B cell (primary cell): ENCODE measurements around the gene CFAP161. TPM values are rescaled to one million over a fixed set of nuclear protein-coding genes. Genes with fewer than 3 reads are reported as not detected.

Experiments
- ATAC-seq: fragments of 200-7000 bp; cut with Tn5 transposase; one replicate; pipeline ENCODE4 v1.10.0; 2021; ENCODE audit warnings: low read depth, mild to moderate bottlenecking, moderate number of reproducible peaks, moderate library complexity
- CTCF ChIA-PET: fragments of 350-600 bp; sonication (Branson Sonifier 250); formaldehyde crosslinking; loops from one replicate; lab custom pipeline; 2021; ENCODE audit warnings: antibody characterized with exemption, inconsistent platforms; lab: Charles Lee
- POLR2A ChIA-PET: fragments of 350-600 bp; sonication (Branson Sonifier 250); formaldehyde crosslinking; loops from one replicate; lab custom pipeline; 2021; ENCODE audit warnings: antibody characterized with exemption; lab: Charles Lee
- DNase-seq: peaks from one replicate; pipeline ENCODE4 v3.0.0; 2013
- H2AFZ ChIP-seq: 2 replicates; pipeline ENCODE4 v1.6.1; 2012; ENCODE audit warnings: mild to moderate bottlenecking, low read depth, low read length; ENCODE audit not compliant: insufficient read depth, poor library complexity, severe bottlenecking
- H3K27ac ChIP-seq, 2 donors: 1 replicate in 1 of 2; 2 replicates in 1 of 2; pipeline ENCODE4 v1.5.1; 2012 to 2013; ENCODE audit warnings: low read length in 2 of 2, mild to moderate bottlenecking in 2 of 2, moderate library complexity in 1 of 2
- H3K27me3 ChIP-seq, 4 experiments: fragments of 200-600 bp in 1 of 4; sonication (generic) in 1 of 4; replicated peaks in 1 of 4; 1 replicate in 2 of 4; 2 replicates in 2 of 4; pipeline versions ENCODE4 v1.6.1 to v1.7.0; 2013 to 2016; ENCODE audit warnings: low read length in 3 of 4, mild to moderate bottlenecking in 2 of 4, mixed read lengths in 1 of 4, moderate library complexity in 1 of 4; ENCODE audit not compliant: insufficient read depth in 4 of 4, control insufficient read depth in 3 of 4; ENCODE audit errors: control extremely low read depth in 1 of 4
- H3K36me3 ChIP-seq, 2 experiments: replicated peaks in 1 of 2; 1 replicate in 1 of 2; 2 replicates in 1 of 2; pipeline versions ENCODE4 v1.6.1 to v1.7.1; 2013; ENCODE audit warnings: low read length in 1 of 2; ENCODE audit not compliant: insufficient read depth in 2 of 2, control insufficient read depth in 1 of 2; ENCODE audit errors: control extremely low read depth in 1 of 2, extremely low read depth in 1 of 2
- H3K4me1 ChIP-seq, 2 donors: fragments of 200-600 bp in 1 of 2; sonication (generic) in 1 of 2; 1 replicate in 1 of 2; 2 replicates in 1 of 2; pipeline versions ENCODE4 v1.5.1 to v1.6.1; 2013 to 2017; ENCODE audit warnings: low read length in 2 of 2; ENCODE audit not compliant: control insufficient read depth in 2 of 2, insufficient read depth in 2 of 2
- H3K4me2 ChIP-seq: replicated peaks from 2 replicates; pipeline ENCODE3; 2012; ENCODE audit warnings: mild to moderate bottlenecking, low read depth, low read length; ENCODE audit not compliant: poor library complexity, severe bottlenecking
- H3K4me3 ChIP-seq, 5 experiments: fragments of 200-600 bp in 1 of 5; sonication (generic) in 1 of 5; 1 replicate in 3 of 5; 2 replicates in 2 of 5; pipeline versions ENCODE4 v1.5.1 to v1.7.0; 2011 to 2016; ENCODE audit warnings: low read length in 4 of 5, mild to moderate bottlenecking in 4 of 5, low read depth in 2 of 5, control low read depth in 1 of 5, moderate library complexity in 1 of 5; ENCODE audit not compliant: insufficient read depth in 1 of 5; ENCODE audit errors: control extremely low read depth in 1 of 5, extremely low read depth in 1 of 5
- H3K79me2 ChIP-seq: fragments of 200-600 bp; sonication (generic); one replicate; pipeline ENCODE4 v1.6.0; 2016; ENCODE audit warnings: low read length; ENCODE audit not compliant: control insufficient read depth, insufficient read depth
- H3K9ac ChIP-seq: fragments of 200-600 bp; sonication (generic); 2 replicates; pipeline ENCODE4 v1.6.1; 2017; ENCODE audit warnings: mild to moderate bottlenecking, low read length, moderate library complexity
- H3K9me3 ChIP-seq, 3 donors: one replicate each; pipeline versions ENCODE4 v1.6.1 to v1.7.1; 2013; ENCODE audit warnings: low read length in 2 of 3; ENCODE audit not compliant: control insufficient read depth in 2 of 3, insufficient read depth in 1 of 3; ENCODE audit errors: control extremely low read depth in 1 of 3
- H4K20me1 ChIP-seq: 2 replicates; pipeline ENCODE4 v1.6.0; 2012; ENCODE audit warnings: mild to moderate bottlenecking, low read length; ENCODE audit not compliant: insufficient read depth, control insufficient read depth, poor library complexity, severe bottlenecking
- H3K27ac Mint-ChIP-seq: one replicate; pipeline ENCODE4 v1.8.0; 2021; ENCODE audit warnings: mixed read lengths
- H3K27me3 Mint-ChIP-seq: one replicate; pipeline ENCODE4 v1.8.0; 2021; ENCODE audit warnings: mixed read lengths
- H3K4me1 Mint-ChIP-seq: one replicate; pipeline ENCODE4 v1.8.0; 2021; ENCODE audit warnings: mixed read lengths
- H3K4me3 Mint-ChIP-seq: one replicate; pipeline ENCODE4 v1.8.0; 2021; ENCODE audit warnings: mixed read lengths
- H3K9me3 Mint-ChIP-seq: one replicate; pipeline ENCODE4 v1.8.0; 2022; ENCODE audit warnings: mixed read lengths; ENCODE audit not compliant: insufficient read depth
- CTCF ChIP-seq: fragments of 200-600 bp; IDR thresholded peaks from one replicate; pipeline ENCODE4 v1.8.0; 2022; ENCODE audit warnings: antibody characterized with exemption, mild to moderate bottlenecking
- EZH2 ChIP-seq: IDR thresholded peaks from 2 replicates; pipeline ENCODE4 v1.6.1; 2012; ENCODE audit warnings: borderline replicate concordance, low read depth, mild to moderate bottlenecking, moderate library complexity, low read length; ENCODE audit not compliant: insufficient read depth, poor library complexity, severe bottlenecking
- WGBS: methylation state at CpG from one replicate; pipeline ENCODE4 v1.1.5; 2013; ENCODE audit warnings: missing lambda C conversion rate; ENCODE audit not compliant: insufficient coverage; 5-methylcytosine and 5-hydroxymethylcytosine counted together
- intact Hi-C: fragments of 100-400 bp; cut with micrococcal nuclease; formaldehyde crosslinking; loops from one replicate; pipeline ENCODE4 v1.10.0; 2022
- polyA plus RNA-seq: library from polyadenylated mRNA; depleted of rRNA; stranded (reverse); fragments of >200 nt; gene quantifications from 2 replicates; pipeline ENCODE4 v1.2.3, GENCODE V29; 2012
- total RNA-seq, 2 donors: library from RNA; stranded (reverse); fragments of 120-200 nt in 1 of 2; gene quantifications; 1 replicate in 1 of 2; 2 replicates in 1 of 2; pipeline versions ENCODE4 v1.2.3 to v1.2.4, GENCODE V29; 2013 to 2022

Gene CFAP161
- total and polyA plus RNA-seq, 2 donors (not counting 1 experiment from before 2014, with no cell fraction given) = not detected

DNA sequence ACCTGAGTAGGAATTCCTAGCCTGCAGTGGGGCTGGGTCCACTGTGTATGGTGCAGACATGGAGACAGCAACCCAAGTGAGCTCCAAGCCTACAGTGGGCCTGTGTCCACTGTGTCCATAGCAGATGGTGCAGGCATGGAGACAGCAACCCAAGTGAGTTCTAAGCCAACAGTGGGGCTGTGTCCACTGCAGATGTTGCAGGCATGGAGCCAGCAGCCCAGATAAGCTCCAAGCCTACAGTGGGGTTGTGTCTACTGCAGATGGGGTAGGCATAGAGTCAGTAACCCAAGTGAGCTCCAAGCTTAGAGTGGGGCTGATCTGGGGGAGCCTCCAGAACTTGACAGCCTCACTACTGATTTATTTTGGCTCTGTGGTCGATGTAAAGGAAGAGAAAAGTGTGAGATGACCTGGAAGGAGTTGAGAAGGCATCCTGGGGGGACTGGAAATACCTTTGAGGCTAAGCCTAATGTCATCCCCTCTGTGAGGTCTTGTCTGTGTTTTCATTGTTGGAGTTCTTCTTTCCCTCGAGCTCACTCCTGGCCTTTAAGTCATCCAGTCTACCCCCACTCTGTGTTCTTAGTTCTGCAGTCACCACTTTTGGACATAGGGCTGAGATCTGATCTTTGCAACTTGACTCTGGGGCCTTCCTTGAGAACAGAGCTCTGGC is 40.2 kb downstream of the CFAP161 start:
- Mint-ChIP-seq H3K4me1 (no peaks in the 10 kb centered on the region), H3K4me3 (no peak overlapping the region), H3K27ac (no peak overlapping the region), H3K27me3 (peaks cover 23% of the 10 kb centered on the region), H3K9me3 (no peaks in the 10 kb centered on the region)
- no peak overlapping the region for H3K4me2 ChIP-seq
- H3K36me3 ChIP-seq = no peaks in the 10 kb centered on the region
- 75% methylated on average over 2 of the region's 2 CpGs for WGBS
- DNase-seq = no peak
- H3K27ac ChIP-seq = no peak overlapping the region
- POLR2A ChIA-PET = no interaction called here
- no peak for ATAC-seq
- H3K79me2 ChIP-seq = no peaks in the 10 kb centered on the region
- H3K4me3 ChIP-seq = no peak overlapping the region
- H3K9ac ChIP-seq = no peak overlapping the region
- CTCF ChIA-PET = interaction anchor here (1.1 to 2.2 kb wide), 2 partner anchors 18 to 26 kb away, joined by 3 to 6 read pairs; no protein-coding TSS in a partner anchor
- no peaks in the 10 kb centered on the region for H4K20me1 ChIP-seq
- H3K4me1 ChIP-seq = no peaks in the 10 kb centered on the region
- intact Hi-C loops = no loop called here
- H3K9me3 ChIP-seq = no peaks in the 10 kb centered on the region
- TF ChIP-seq EZH2 = no peak
- TF ChIP-seq CTCF = no peak
- peaks cover 0 to 6% (median 0%) of the 10 kb centered on the region in 4 experiments for H3K27me3 ChIP-seq
- no peak overlapping the region for H2AFZ ChIP-seq

DNA sequence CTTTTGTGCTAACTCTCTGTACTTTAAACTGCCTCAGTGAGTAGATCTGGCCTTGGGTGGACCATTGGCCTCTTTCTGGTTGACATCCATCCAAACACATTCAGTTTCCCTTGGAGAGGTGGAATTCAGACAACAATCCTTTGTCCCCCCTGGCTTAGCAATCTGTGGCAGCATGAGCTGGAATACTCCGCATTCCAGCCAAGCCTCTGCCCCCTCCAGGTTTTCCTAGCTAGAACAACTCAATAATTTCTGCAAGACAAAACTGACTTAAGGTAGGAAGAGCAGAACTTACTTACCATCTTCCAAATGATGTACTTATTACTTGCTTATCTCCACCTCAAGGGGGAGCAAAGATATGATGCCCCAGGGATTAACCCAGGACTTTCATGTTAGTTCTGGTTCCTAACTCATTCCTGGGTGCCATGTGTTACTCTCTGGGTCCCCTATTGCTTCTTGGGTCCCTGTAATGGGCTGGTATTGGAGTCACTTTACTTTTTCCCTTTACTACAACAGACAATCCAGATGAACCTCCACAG is 40.8 kb downstream of the CFAP161 start:
- no peak overlapping the region for H3K4me2 ChIP-seq
- no peak overlapping the region for H3K4me3 ChIP-seq
- no peak overlapping the region for H3K27ac ChIP-seq
- H2AFZ ChIP-seq = no peak overlapping the region
- H4K20me1 ChIP-seq = no peaks in the 10 kb centered on the region
- intact Hi-C loops = no loop called here
- CTCF ChIA-PET = interaction anchor here (1.0 to 2.2 kb wide), 3 partner anchors 19 to 91 kb away, joined by 3 to 6 read pairs (median 4); no protein-coding TSS in a partner anchor
- Mint-ChIP-seq H3K4me3 (no peak overlapping the region), H3K9me3 (no peaks in the 10 kb centered on the region), H3K27me3 (peaks cover 23% of the 10 kb centered on the region), H3K27ac (no peak overlapping the region), H3K4me1 (no peaks in the 10 kb centered on the region)
- ATAC-seq (no peak), DNase-seq (no peak)
- H3K4me1 ChIP-seq = no peaks in the 10 kb centered on the region
- peaks cover 0 to 9% (median 0%) of the 10 kb centered on the region in 4 experiments for H3K27me3 ChIP-seq
- 89% methylated on average over 1 of the region's 1 CpG for WGBS
- H3K36me3 ChIP-seq = no peaks in the 10 kb centered on the region
- H3K79me2 ChIP-seq = no peaks in the 10 kb centered on the region
- POLR2A ChIA-PET = no interaction called here
- TF ChIP-seq CTCF = no peak
- TF ChIP-seq EZH2 = no peak
- H3K9ac ChIP-seq = no peak overlapping the region
- H3K9me3 ChIP-seq = no peaks in the 10 kb centered on the region
